Hematopoietic multipotent progenitor cell treated with erythropoietin and hydrocortisone succinate and interleukin-3 and kit ligand, for 6 days (in vitro differentiated cells): Measurements from ENCODE around the gene UBE2E3.
A peak's percentile ranks its signal among the peaks of the same experiment; 100 is the strongest.
"Not testable (repeated sequence)": the region's sequence is repeated elsewhere in the genome, so short reads cannot be mapped to it uniquely, and the experiment has no call there.

Experiments used
- DNase-seq: peaks from one replicate; pipeline ENCODE4 v3.0.0-alpha.2; 2015

UBE2E3 gene

GRCh38 chr2:181077128-181077709 is 96.8 kb downstream of the UBE2E3 start:
- peak; percentile 88 for DNase-seq

DNA sequence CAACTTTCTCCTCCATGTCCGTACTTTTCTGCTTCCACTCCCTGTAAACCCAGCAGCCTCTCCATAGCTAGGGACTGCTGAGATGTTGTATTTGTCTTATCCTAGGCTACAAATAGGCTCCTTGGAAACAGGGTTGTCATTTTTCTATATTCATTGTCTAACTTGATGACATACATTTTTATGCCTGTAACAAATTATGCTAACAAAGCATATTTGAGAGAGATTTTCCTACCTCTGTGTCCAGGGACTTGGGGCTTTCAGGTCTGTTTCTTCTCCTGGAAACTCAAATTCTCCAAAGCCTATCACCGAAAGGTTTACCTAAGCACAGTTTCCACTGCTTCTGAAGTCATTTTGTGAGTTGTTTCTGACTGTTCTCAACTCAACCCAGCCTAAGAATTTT is 102.7 kb downstream of the UBE2E3 start:
- no peak for DNase-seq

GRCh38 chr2:181085734-181086133 is 105.3 kb downstream of the UBE2E3 start:
- no peak for DNase-seq

- not testable (repeated sequence) for DNase-seq
These were observed 111.5 kb downstream of the UBE2E3 start for GRCh38 chr2:181091920-181092319.

GRCh38 chr2:181095486-181095885 is 115.1 kb downstream of the UBE2E3 start:
- DNase-seq: no peak

GRCh38 chr2:181103659-181104058 is 123.3 kb downstream of the UBE2E3 start:
- DNase-seq: no peak

DNA sequence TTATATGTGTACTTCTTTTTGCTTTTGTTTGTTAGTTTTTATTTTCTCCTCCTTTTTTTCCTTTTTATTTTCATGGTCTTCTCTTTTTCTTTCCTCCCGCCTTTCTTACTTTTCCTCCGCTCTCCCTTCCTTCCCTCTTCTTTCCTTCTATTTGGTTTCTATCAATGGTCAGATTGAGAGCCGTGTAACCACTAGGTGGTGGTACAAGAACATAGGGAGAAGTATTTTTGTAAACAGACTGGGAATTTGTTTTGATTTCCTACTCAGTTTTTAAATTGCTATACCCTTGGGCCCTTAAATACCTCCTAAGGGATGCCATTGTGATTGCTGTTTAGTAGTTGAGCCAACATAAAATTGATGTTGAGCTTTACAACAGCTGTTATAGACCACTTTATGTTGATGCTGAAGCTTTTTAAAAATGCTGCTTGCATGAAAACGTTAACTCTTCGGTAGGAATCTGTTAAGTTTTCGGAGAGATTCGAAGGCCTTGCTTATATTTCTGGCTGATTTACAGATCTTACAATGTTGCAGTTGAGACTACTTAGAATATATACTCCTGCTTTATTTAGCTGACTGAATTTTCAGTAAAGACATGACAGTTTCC is 124.2 kb downstream of the UBE2E3 start:
- peak; percentile 85 for DNase-seq

DNA sequence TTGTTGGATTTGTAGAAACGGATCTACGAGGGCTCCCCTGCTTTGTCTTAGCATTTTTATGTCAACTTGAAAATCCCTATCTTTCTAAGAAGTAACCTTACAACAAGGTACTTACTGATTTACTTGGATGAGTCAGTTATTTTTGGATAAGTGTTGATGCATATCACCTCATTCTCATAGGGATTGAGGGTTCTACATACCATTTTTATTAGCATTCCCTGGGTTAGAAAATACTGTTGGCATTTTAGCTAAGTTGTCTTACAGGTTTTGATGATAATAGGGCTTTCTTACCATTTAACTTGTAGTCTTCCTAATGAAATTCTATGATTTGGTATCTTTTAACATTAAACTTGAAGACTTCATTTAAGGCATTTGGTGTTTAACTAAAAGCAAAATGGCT is 125.2 kb downstream of the UBE2E3 start:
- DNase-seq: no peak

DNA sequence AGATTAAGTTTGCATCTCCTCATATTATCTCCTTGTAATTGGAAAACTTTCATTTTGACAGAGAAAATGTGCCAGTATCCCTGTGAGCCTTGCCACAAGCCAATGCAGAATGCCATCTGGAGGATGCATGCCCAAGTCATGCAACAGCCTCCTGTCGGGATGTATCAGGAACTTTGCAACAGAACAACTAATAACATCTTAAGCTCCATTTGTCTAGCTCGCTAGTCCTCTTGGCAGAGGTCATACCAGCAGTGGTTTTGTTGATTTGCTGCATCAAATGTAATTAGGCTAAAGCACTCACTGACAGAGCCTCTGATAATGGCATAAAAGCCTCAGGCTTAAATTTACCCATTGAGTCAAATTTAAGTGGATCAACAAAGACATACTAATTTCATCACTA is 125.8 kb downstream of the UBE2E3 start:
- DNase-seq: peak; percentile 17

DNA sequence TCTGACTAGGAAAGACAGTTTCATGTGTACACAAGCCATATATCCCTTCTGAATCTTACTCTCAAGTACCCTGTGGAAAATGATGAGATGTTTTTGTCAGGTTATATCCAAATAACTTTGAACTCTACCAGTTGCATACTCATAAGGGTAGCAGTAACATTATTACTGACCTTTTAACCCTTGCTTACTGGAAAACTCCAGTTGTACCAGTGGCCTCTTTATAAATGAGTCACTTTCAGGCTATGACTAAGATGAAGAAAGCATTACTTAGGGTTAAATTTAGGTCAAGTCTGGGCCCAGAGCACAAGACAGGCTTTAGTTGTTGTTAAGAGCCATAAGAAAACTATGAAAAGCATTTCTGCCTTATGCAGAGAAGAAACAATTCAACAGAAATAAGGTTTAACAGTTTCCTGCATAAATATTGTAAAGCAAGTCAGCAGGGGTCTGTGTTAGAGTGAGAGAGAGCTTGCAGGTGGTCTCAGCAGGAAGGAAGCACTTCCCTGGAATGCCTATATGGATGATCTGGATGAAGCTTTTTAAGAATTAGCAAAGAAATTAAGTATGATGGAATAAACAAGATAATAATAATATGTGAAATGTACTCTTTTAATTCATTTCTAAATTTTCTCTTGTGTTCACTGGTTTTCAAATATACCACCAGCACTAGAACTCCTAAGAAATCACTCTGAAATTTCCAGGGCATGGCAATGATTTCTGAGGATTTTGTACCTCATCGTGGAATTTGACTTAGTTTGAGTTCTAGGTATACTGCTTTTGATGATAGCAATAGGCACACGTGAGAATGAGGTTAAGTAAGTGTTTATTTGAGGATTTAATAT is 126.6 kb downstream of the UBE2E3 start:
- peak; percentile 18 for DNase-seq

- no peak for DNase-seq
These were observed 127.2 kb downstream of the UBE2E3 start for GRCh38 chr2:181107628-181107945.

GRCh38 chr2:181111059-181111458 is 130.7 kb downstream of the UBE2E3 start:
- DNase-seq: no peak

DNA sequence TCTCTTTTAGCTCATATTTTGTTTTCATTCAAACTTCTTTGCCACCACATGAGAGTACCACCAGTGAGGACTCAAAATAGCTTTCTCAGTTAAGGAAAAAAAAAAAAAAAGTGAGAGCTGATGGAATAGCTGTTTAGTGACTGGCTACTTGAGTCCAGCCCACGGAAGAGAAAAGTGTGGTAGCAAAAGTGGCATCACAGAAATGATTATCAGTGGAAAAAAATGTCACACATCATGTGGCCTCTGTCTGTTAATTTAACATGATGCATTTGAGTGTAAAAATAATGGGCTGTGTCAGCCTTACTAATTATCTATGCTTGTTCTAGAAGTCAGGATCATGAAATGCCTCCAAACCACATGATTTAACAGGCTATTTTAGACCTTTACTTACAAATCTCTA is 132.5 kb downstream of the UBE2E3 start:
- no peak for DNase-seq
